Neuronal stem cell (in vitro differentiated cells): ENCODE data around the gene AMOTL1.

ENCODE experiments used
- DNase-seq: peaks from one replicate; pipeline ENCODE4 v3.0.0-alpha.2; 2013; ENCODE audit warnings: low spot score
- H2AFZ ChIP-seq: one replicate; pipeline ENCODE4 v1.6.1; 2013; ENCODE audit warnings: mild to moderate bottlenecking, low read length, inconsistent platforms
- H2AK5ac ChIP-seq: 2 replicates; pipeline ENCODE4 v1.6.1; 2013; ENCODE audit warnings: low read depth, mild to moderate bottlenecking, inconsistent platforms, low read length, moderate library complexity, mixed read lengths
- H2BK120ac ChIP-seq: 2 replicates; pipeline ENCODE4 v1.6.1; 2013; ENCODE audit warnings: low read depth, mild to moderate bottlenecking, inconsistent platforms, low read length, moderate library complexity, mixed read lengths
- H2BK12ac ChIP-seq: one replicate; pipeline ENCODE4 v1.6.1; 2013; ENCODE audit warnings: low read length, inconsistent platforms
- H2BK15ac ChIP-seq: 2 replicates; pipeline ENCODE4 v1.6.1; 2013; ENCODE audit warnings: mild to moderate bottlenecking, low read length, inconsistent platforms, mixed read lengths
- H2BK5ac ChIP-seq: one replicate; pipeline ENCODE4 v1.6.1; 2013; ENCODE audit warnings: inconsistent platforms, mild to moderate bottlenecking, low read length, moderate library complexity
- H3K14ac ChIP-seq: one replicate; pipeline ENCODE4 v1.6.1; 2013; ENCODE audit warnings: low read length, inconsistent platforms
- H3K18ac ChIP-seq: 2 replicates; pipeline ENCODE4 v1.6.1; 2013; ENCODE audit warnings: low read length, inconsistent platforms
- H3K23ac ChIP-seq: 2 replicates; pipeline ENCODE4 v1.6.1; 2013; ENCODE audit warnings: low read depth, mild to moderate bottlenecking, mixed read lengths, low read length, inconsistent platforms; ENCODE audit not compliant: poor library complexity
- H3K27ac ChIP-seq: replicated peaks from 3 replicates; pipeline ENCODE4 v1.5.1; 2013; ENCODE audit warnings: low read length, inconsistent platforms
- H3K27me3 ChIP-seq, 3 experiments: 2 replicates each; pipeline ENCODE4 v1.6.1; 2013; ENCODE audit warnings: low read length in 3 of 3, mild to moderate bottlenecking in 2 of 3, inconsistent platforms in 1 of 3, low read depth in 1 of 3, mixed read lengths in 1 of 3, moderate library complexity in 1 of 3; ENCODE audit not compliant: control insufficient read depth in 3 of 3, insufficient read depth in 3 of 3
- H3K36me3 ChIP-seq, 2 donors: replicated peaks in 1 of 2; 2 replicates each; pipeline ENCODE4 v1.6.1; 2013; ENCODE audit warnings: low read length in 2 of 2; ENCODE audit not compliant: control insufficient read depth in 2 of 2, insufficient read depth in 2 of 2
- H3K4ac ChIP-seq: 2 replicates; pipeline ENCODE4 v1.6.1; 2013; ENCODE audit warnings: inconsistent platforms, mild to moderate bottlenecking, low read length, moderate library complexity
- H3K4me1 ChIP-seq, 2 donors: 1 replicate in 1 of 2; 2 replicates in 1 of 2; pipeline ENCODE4 v1.6.1; 2013; ENCODE audit warnings: low read length in 2 of 2, low read depth in 1 of 2; ENCODE audit not compliant: control insufficient read depth in 2 of 2, insufficient read depth in 1 of 2
- H3K4me2 ChIP-seq: one replicate; pipeline ENCODE4 v1.6.1; 2013; ENCODE audit warnings: mild to moderate bottlenecking, low read length, inconsistent platforms; ENCODE audit not compliant: insufficient read depth, poor library complexity, severe bottlenecking
- H3K4me3 ChIP-seq, 2 donors: 2 replicates each; pipeline ENCODE4 v1.5.1; 2013; ENCODE audit warnings: low read length in 2 of 2, mild to moderate bottlenecking in 2 of 2, inconsistent platforms in 1 of 2, moderate library complexity in 1 of 2
- H3K79me1 ChIP-seq: one replicate; pipeline ENCODE4 v1.6.1; 2013; ENCODE audit warnings: low read depth, mild to moderate bottlenecking, inconsistent platforms, low read length, moderate library complexity
- H3K9ac ChIP-seq: one replicate; pipeline ENCODE4 v1.6.1; 2013; ENCODE audit warnings: mild to moderate bottlenecking, low read depth, low read length, inconsistent platforms; ENCODE audit not compliant: poor library complexity
- H3K9me3 ChIP-seq, 2 donors: replicated peaks in 1 of 2; 2 replicates each; pipeline versions ENCODE3 to v1.6.1; 2013; ENCODE audit warnings: low read length in 2 of 2, mild to moderate bottlenecking in 2 of 2, inconsistent platforms in 1 of 2, low read depth in 1 of 2, mixed read lengths in 1 of 2, moderate library complexity in 1 of 2; ENCODE audit not compliant: control insufficient read depth in 2 of 2, insufficient read depth in 1 of 2
- H4K8ac ChIP-seq: one replicate; pipeline ENCODE4 v1.6.1; 2013; ENCODE audit warnings: low read depth, mild to moderate bottlenecking, inconsistent platforms, low read length, moderate library complexity
- H4K91ac ChIP-seq: one replicate; pipeline ENCODE4 v1.6.1; 2013; ENCODE audit warnings: low read length, low read depth, mild to moderate bottlenecking, inconsistent platforms; ENCODE audit not compliant: poor library complexity
- WGBS, 2 donors: extraction: QIAGEN DNeasy Blood & Tissue Kit; methylation state at CpG; one replicate each; pipeline ENCODE4 v1.1.7; 2013; ENCODE audit warnings: missing lambda C conversion rate in 2 of 2, mixed read lengths in 1 of 2; ENCODE audit not compliant: insufficient read length in 2 of 2, insufficient replicate concordance in 1 of 2; ENCODE audit errors: extremely low coverage in 2 of 2; 5-methylcytosine and 5-hydroxymethylcytosine counted together

AMOTL1 gene

GRCh38 chr11:94769880-94770279, 1.7 kb downstream of the AMOTL1 start:
- H2BK12ac ChIP-seq = no peak overlapping the region
- WGBS, 2 donors = no CpG with 5 or more reads among the region's 8 CpGs
- peaks cover 12 to 18% of the 10 kb centered on the region in 2 donors for H3K4me1 ChIP-seq
- H3K27ac ChIP-seq = no peak overlapping the region
- no peak overlapping the region for H3K4ac ChIP-seq
- H2AK5ac ChIP-seq = no peak overlapping the region
- no peak overlapping the region for H2BK15ac ChIP-seq
- no peak overlapping the region for H2BK120ac ChIP-seq
- no peak overlapping the region for H4K8ac ChIP-seq
- H3K4me3 ChIP-seq = peak overlapping the region; percentile 91 to 99
- H3K23ac ChIP-seq = no peak overlapping the region
- peaks cover 0 to 3% of the 10 kb centered on the region in 2 donors for H3K36me3 ChIP-seq
- H4K91ac ChIP-seq = no peak overlapping the region
- no peak overlapping the region for H2BK5ac ChIP-seq
- peaks cover 9% of the 10 kb centered on the region for H3K79me1 ChIP-seq
- H3K14ac ChIP-seq = no peak overlapping the region
- H3K27me3 ChIP-seq = no peaks in the 10 kb centered on the region
- peak overlapping the region; percentile 80 for H3K4me2 ChIP-seq
- no peak for DNase-seq
- peak overlapping the region; percentile 53 for H3K9ac ChIP-seq
- peaks cover 0 to 10% of the 10 kb centered on the region in 2 donors for H3K9me3 ChIP-seq
- peak overlapping the region; percentile 90 for H2AFZ ChIP-seq
- no peak overlapping the region for H3K18ac ChIP-seq

DNA sequence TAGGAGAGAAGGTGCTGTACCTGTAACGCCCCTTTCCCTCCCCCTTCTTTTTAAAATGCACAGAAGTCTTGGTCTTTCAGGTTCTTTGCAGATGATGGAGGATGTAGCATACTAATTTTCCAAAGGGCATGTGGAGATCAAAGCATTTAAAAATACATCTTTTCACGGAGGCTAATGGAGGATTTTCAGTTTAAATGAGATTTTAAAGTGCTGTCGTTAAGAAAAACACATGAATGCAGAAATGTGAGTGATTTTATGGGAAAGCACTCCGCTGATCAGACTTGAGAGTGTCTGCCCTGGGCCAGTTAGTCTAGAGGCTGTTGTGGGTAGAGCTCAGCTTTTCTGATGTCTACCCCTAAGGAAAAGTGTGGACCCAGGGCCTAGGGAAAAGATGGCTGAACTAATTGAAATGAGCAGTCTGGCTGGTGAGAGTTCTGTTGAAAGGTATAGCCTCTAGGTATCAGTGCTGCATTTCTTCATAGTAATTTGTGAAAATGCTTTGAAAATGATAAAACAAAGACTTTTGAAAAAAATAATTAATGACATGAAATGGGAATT, 2.5 kb downstream of the AMOTL1 start:
- no peak for DNase-seq

GRCh38 chr11:94771390-94771789, 3.2 kb downstream of the AMOTL1 start:
- H3K27me3 ChIP-seq = no peaks in the 10 kb centered on the region
- no peak overlapping the region for H3K18ac ChIP-seq
- WGBS, 2 donors = no CpG with 5 or more reads among the region's 2 CpGs
- H3K9me3 ChIP-seq = peaks cover 0 to 10% of the 10 kb centered on the region in 2 donors
- H3K27ac ChIP-seq = no peak overlapping the region
- no peak overlapping the region for H3K4ac ChIP-seq
- H2BK5ac ChIP-seq = no peak overlapping the region
- no peak overlapping the region for H3K4me3 ChIP-seq
- no peak overlapping the region for H2BK12ac ChIP-seq
- H2AFZ ChIP-seq = no peak overlapping the region
- no peak overlapping the region for H4K8ac ChIP-seq
- H2AK5ac ChIP-seq = no peak overlapping the region
- no peak overlapping the region for H2BK120ac ChIP-seq
- no peak overlapping the region for H3K4me2 ChIP-seq
- H2BK15ac ChIP-seq = no peak overlapping the region
- H3K14ac ChIP-seq = no peak overlapping the region
- no peak overlapping the region for H3K9ac ChIP-seq
- H3K79me1 ChIP-seq = peaks cover 9% of the 10 kb centered on the region
- no peak for DNase-seq
- H3K4me1 ChIP-seq = peaks cover 19 to 21% of the 10 kb centered on the region in 2 donors
- peaks cover 0 to 3% of the 10 kb centered on the region in 2 donors for H3K36me3 ChIP-seq
- H4K91ac ChIP-seq = no peak overlapping the region
- H3K23ac ChIP-seq = no peak overlapping the region

More for the DNA sequence above, 2.5 kb downstream of the AMOTL1 start:
- Histone ChIP-seq H2BK15ac (no peak overlapping the region), H3K4me2 (no peak overlapping the region), H3K27ac (no peak overlapping the region), H3K36me3 (peaks cover 0 to 3% of the 10 kb centered on the region in 2 donors), H2AK5ac (no peak overlapping the region), H2BK5ac (no peak overlapping the region), H2BK120ac (no peak overlapping the region), H2AFZ (no peak overlapping the region), H3K4me1 (peaks cover 12 to 18% of the 10 kb centered on the region in 2 donors), H3K14ac (no peak overlapping the region), H3K9ac (no peak overlapping the region), H3K4ac (no peak overlapping the region), H3K9me3 (peaks cover 0 to 10% of the 10 kb centered on the region in 2 donors), H3K27me3 (no peaks in the 10 kb centered on the region), H3K23ac (no peak overlapping the region), H3K18ac (no peak overlapping the region), H4K91ac (no peak overlapping the region), H3K4me3 (peak overlapping the region in 1 of 2 donors; percentile 91), H2BK12ac (no peak overlapping the region), H4K8ac (no peak overlapping the region), H3K79me1 (peaks cover 9% of the 10 kb centered on the region)
- no CpG with 5 or more reads among the region's 4 CpGs for WGBS, 2 donors

GRCh38 chr11:94771951-94772350, 3.8 kb downstream of the AMOTL1 start:
- Histone ChIP-seq H3K4me1 (peaks cover 18 to 20% of the 10 kb centered on the region in 2 donors), H3K27me3 (no peaks in the 10 kb centered on the region), H3K4ac (no peak overlapping the region), H3K79me1 (peaks cover 9% of the 10 kb centered on the region), H3K23ac (no peak overlapping the region), H2AFZ (no peak overlapping the region), H3K14ac (no peak overlapping the region), H2AK5ac (no peak overlapping the region), H3K4me3 (no peak overlapping the region), H3K4me2 (no peak overlapping the region), H3K36me3 (peaks cover 0 to 3% of the 10 kb centered on the region in 2 donors), H2BK15ac (no peak overlapping the region), H3K27ac (no peak overlapping the region), H2BK5ac (no peak overlapping the region), H3K9ac (no peak overlapping the region), H3K9me3 (peaks cover 0 to 10% of the 10 kb centered on the region in 2 donors), H2BK120ac (no peak overlapping the region), H4K91ac (no peak overlapping the region), H2BK12ac (no peak overlapping the region), H4K8ac (no peak overlapping the region), H3K18ac (no peak overlapping the region)
- no CpG with 5 or more reads among the region's 2 CpGs for WGBS, 2 donors
- DNase-seq = no peak
